ENCODE data around the gene SCARB1.
A peak's percentile ranks its signal among the peaks of the same experiment; 100 is the strongest.

SCARB1 gene

GRCh38 chr12:124771462-124772288 lies 92.0 kb downstream of the SCARB1 start:
- no peak overlapping the region for H3K27ac ChIP-seq
- TF ChIP-seq CTCF (conservative IDR thresholded peaks at IDR 0.05; ENCODE audit: low read depth): peak; percentile 94
- POLR2A ChIA-PET (ENCODE audit: low non-redundant PET): no interaction called here
- DNase-seq (ENCODE audit: low spot score): peak; percentile 73
- CTCF ChIA-PET: interaction anchor here (0.5 to 2.0 kb wide), 20 partner anchors 10 to 736 kb away, joined by 3 to 6 read pairs (median 3); no protein-coding TSS in a partner anchor

- no peak overlapping the region for H3K27ac ChIP-seq
- CTCF ChIA-PET: interaction anchor here (0.8 to 2.0 kb wide), 4 partner anchors 15 to 260 kb away, joined by 3 to 5 read pairs (median 4); no protein-coding TSS in a partner anchor
- DNase-seq (ENCODE audit: low spot score): no peak
- POLR2A ChIA-PET (ENCODE audit: low non-redundant PET): interaction anchor here (0.6 kb wide), 1 partner anchor 681 kb away, joined by 3 read pairs; no protein-coding TSS in a partner anchor
- TF ChIP-seq CTCF (conservative IDR thresholded peaks at IDR 0.05; ENCODE audit: low read depth): no peak
Measured at GRCh38 chr12:124770728-124771127, 92.9 kb downstream of the SCARB1 start.

GRCh38 chr12:124769881-124770512 lies 93.7 kb downstream of the SCARB1 start:
- ChIA-PET POLR2A (ENCODE audit: low non-redundant PET) (interaction anchor here (0.6 kb wide), 1 partner anchor 680 kb away, joined by 3 read pairs; no protein-coding TSS in a partner anchor), CTCF (no interaction called here)
- no peak overlapping the region for H3K27ac ChIP-seq
- TF ChIP-seq CTCF (conservative IDR thresholded peaks at IDR 0.05; ENCODE audit: low read depth): no peak
- no peak for DNase-seq (ENCODE audit: low spot score)

- no peak for DNase-seq (ENCODE audit: low spot score)
- POLR2A ChIA-PET (ENCODE audit: low non-redundant PET): no interaction called here
- no peak for TF ChIP-seq CTCF (conservative IDR thresholded peaks at IDR 0.05; ENCODE audit: low read depth)
- CTCF ChIA-PET: no interaction called here
- H3K27ac ChIP-seq: no peak overlapping the region
Measured at GRCh38 chr12:124769163-124769530, 94.5 kb downstream of the SCARB1 start.

GRCh38 chr12:124768452-124769162 lies 95.1 kb downstream of the SCARB1 start:
- DNase-seq (ENCODE audit: low spot score): no peak
- no peak overlapping the region for H3K27ac ChIP-seq
- ChIA-PET CTCF (interaction anchor here (0.7 kb wide), 1 partner anchor 271 kb away, joined by 3 read pairs; no protein-coding TSS in a partner anchor), POLR2A (ENCODE audit: low non-redundant PET) (no interaction called here)
- no peak for TF ChIP-seq CTCF (conservative IDR thresholded peaks at IDR 0.05; ENCODE audit: low read depth)

Measured in RWPE1 (cell line).